ENCODE results near the gene ZDHHC14.

DNA sequence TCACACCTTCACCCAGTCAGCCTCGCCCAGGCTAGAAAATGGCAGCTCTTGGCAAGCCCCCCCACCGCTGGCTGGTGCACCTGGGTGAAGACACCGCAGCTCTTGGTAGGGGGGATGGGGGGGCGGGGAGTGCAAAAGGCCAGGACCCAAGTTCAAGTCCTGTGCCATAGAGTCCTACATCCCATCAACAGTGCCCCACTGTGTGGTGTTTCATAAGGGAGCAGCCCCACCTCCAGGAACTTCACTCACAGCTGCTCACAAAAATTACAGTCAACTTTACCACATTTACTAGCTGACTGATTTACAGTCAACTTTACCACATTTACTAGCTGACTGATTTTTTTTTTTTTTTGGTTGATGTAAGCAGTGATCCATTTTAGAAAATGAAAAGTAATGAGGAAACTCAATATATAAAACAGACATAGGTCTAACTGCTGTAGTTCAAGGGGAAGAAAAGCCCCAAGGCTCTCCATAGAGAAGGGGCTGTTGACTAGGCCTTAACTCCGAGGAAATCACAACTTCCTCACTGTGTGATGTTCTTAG lies 233.1 kb downstream of the ZDHHC14 start:
- TF ChIP-seq CTCF (IDR thresholded peaks at IDR 0.05) (peak in 2 of 6 experiments; percentile 7), POLR2A (IDR thresholded peaks at IDR 0.05) (no peak)

All from Peyer's patch (tissue), 4 donors.